H1 (cell line): Measurements from ENCODE around the gene IFNG. TPM values are rescaled to one million over a fixed set of nuclear protein-coding genes. Genes with fewer than 3 reads are reported as not detected.

Experiments used
- CTCF ChIA-PET: fragments of 300-600 bp; sonication (Branson Sonifier 250); formaldehyde crosslinking; loops from one replicate; lab custom pipeline; 2021; ENCODE audit not compliant: partially characterized antibody; lab: Charles Lee
- POLR2A ChIA-PET: fragments of 300-600 bp; sonication (Branson Sonifier 250); formaldehyde crosslinking; loops from one replicate; lab custom pipeline; 2021; ENCODE audit warnings: inconsistent platforms; ENCODE audit not compliant: partially characterized antibody; lab: Charles Lee
- DNase-seq, 2 experiments: peaks; one replicate each; pipeline versions ENCODE4 v3.0.0 to v3.0.0-alpha.2; 2010 to 2022; ENCODE audit warnings: low spot score in 2 of 2, low read depth in 1 of 2, mixed read lengths in 1 of 2
- FAIRE-seq: peaks from 2 replicates; lab custom pipeline; 2011; peaks lifted over from hg19 to GRCh38; lab: Jason Lieb, UNC
- H2AFZ ChIP-seq: 2 replicates; pipeline ENCODE4 v1.8.1; 2012; ENCODE audit warnings: low read length, inconsistent platforms
- H2AK5ac ChIP-seq: 2 replicates; pipeline ENCODE4 v1.6.1; 2013; ENCODE audit warnings: low read depth, low read length
- H2BK120ac ChIP-seq: replicated peaks from 2 replicates; pipeline ENCODE3; 2013; ENCODE audit warnings: low read depth, low read length, inconsistent platforms
- H2BK12ac ChIP-seq: 2 replicates; pipeline ENCODE4 v1.6.1; 2013; ENCODE audit warnings: low read depth, low read length
- H2BK15ac ChIP-seq: 2 replicates; pipeline ENCODE4 v1.6.1; 2013; ENCODE audit warnings: low read length
- H2BK20ac ChIP-seq: 2 replicates; pipeline ENCODE4 v1.6.1; 2013; ENCODE audit warnings: low read length
- H2BK5ac ChIP-seq: 2 replicates; pipeline ENCODE4 v1.6.1; 2013; ENCODE audit warnings: low read depth, low read length
- H3K14ac ChIP-seq: 2 replicates; pipeline ENCODE4 v1.6.1; 2013; ENCODE audit warnings: inconsistent platforms; ENCODE audit not compliant: insufficient read length
- H3K18ac ChIP-seq: 2 replicates; pipeline ENCODE4 v1.6.1; 2013; ENCODE audit warnings: low read length; ENCODE audit errors: extremely low read depth
- H3K23ac ChIP-seq: 2 replicates; pipeline ENCODE4 v1.6.1; 2013; ENCODE audit warnings: inconsistent platforms; ENCODE audit not compliant: insufficient read length
- H3K23me2 ChIP-seq: 2 replicates; pipeline ENCODE4 v1.6.1; 2013; ENCODE audit warnings: low read depth, low read length
- H3K27ac ChIP-seq: 2 replicates; pipeline ENCODE4 v1.6.1; 2011; ENCODE audit warnings: low read depth, low read length, inconsistent platforms
- H3K27me3 ChIP-seq, 4 experiments: replicated peaks in 1 of 4; 1 replicate in 1 of 4; 2 replicates in 3 of 4; pipeline versions ENCODE4 v1.6.1 to v1.8.1; 2011 to 2013; ENCODE audit warnings: low read length in 3 of 4, mild to moderate bottlenecking in 3 of 4, inconsistent platforms in 2 of 4, mixed read lengths in 2 of 4, moderate library complexity in 1 of 4; ENCODE audit not compliant: control insufficient read depth in 3 of 4, insufficient read depth in 3 of 4; ENCODE audit errors: extremely low read depth in 1 of 4
- H3K36me3 ChIP-seq, 4 experiments: 2 replicates each; pipeline versions ENCODE4 v1.6.1 to v1.8.1; 2011 to 2013; ENCODE audit warnings: mild to moderate bottlenecking in 4 of 4, low read length in 3 of 4, moderate library complexity in 2 of 4, control low read depth in 1 of 4, inconsistent platforms in 1 of 4; ENCODE audit not compliant: insufficient read depth in 4 of 4, control insufficient read depth in 2 of 4
- H3K4ac ChIP-seq: replicated peaks from 2 replicates; pipeline ENCODE3; 2013; ENCODE audit warnings: low read length, low read depth, mixed read lengths, inconsistent platforms; ENCODE audit not compliant: insufficient read length
- H3K4me1 ChIP-seq, 4 experiments: replicated peaks in 1 of 4; 1 replicate in 1 of 4; 2 replicates in 3 of 4; pipeline versions ENCODE4 v1.6.1 to v1.8.1; 2011 to 2013; ENCODE audit warnings: low read length in 3 of 4, inconsistent platforms in 2 of 4, mixed read lengths in 1 of 4; ENCODE audit not compliant: insufficient read depth in 4 of 4, control insufficient read depth in 3 of 4
- H3K4me2 ChIP-seq, 2 experiments: 2 replicates each; pipeline versions ENCODE4 v1.6.1 to v1.8.1; 2011 to 2013; ENCODE audit warnings: low read depth in 2 of 2, low read length in 2 of 2, control low read depth in 1 of 2, inconsistent platforms in 1 of 2, mild to moderate bottlenecking in 1 of 2; ENCODE audit not compliant: insufficient read depth in 1 of 2
- H3K4me3 ChIP-seq, 4 experiments: fragments of 200-600, 300-600 bp in 1 of 4; sonication (generic), shearing (Covaris generic), sonication (Bioruptor Twin) in 1 of 4; 2 replicates each; pipeline versions ENCODE4 v1.5.1 to v1.8.1; 2011 to 2016; ENCODE audit warnings: low read length in 4 of 4, low read depth in 3 of 4, control low read depth in 2 of 4, inconsistent platforms in 2 of 4, mild to moderate bottlenecking in 2 of 4, mixed read lengths in 1 of 4, moderate library complexity in 1 of 4; ENCODE audit not compliant: insufficient read depth in 2 of 4; ENCODE audit errors: extremely low read depth in 1 of 4
- H3K56ac ChIP-seq: replicated peaks from 2 replicates; pipeline ENCODE3; 2013; ENCODE audit warnings: low read depth, mild to moderate bottlenecking, mixed read lengths, low read length, inconsistent platforms; ENCODE audit not compliant: insufficient read length
- H3K79me1 ChIP-seq: 2 replicates; pipeline ENCODE4 v1.6.1; 2013; ENCODE audit warnings: low read depth, low read length, control low read depth
- H3K79me2 ChIP-seq, 2 experiments: 2 replicates each; pipeline versions ENCODE4 v1.6.1 to v1.8.1; 2012 to 2013; ENCODE audit warnings: low read length in 2 of 2, mild to moderate bottlenecking in 2 of 2, inconsistent platforms in 1 of 2; ENCODE audit not compliant: insufficient read depth in 2 of 2, control insufficient read depth in 1 of 2
- H3K9ac ChIP-seq, 4 experiments: replicated peaks in 1 of 4; 1 replicate in 1 of 4; 2 replicates in 3 of 4; pipeline versions ENCODE4 v1.6.1 to v1.8.1; 2011 to 2013; ENCODE audit warnings: low read depth in 3 of 4, low read length in 3 of 4, control low read depth in 2 of 4, mild to moderate bottlenecking in 2 of 4, moderate library complexity in 2 of 4, inconsistent platforms in 1 of 4; ENCODE audit errors: extremely low read depth in 1 of 4
- H3K9me3 ChIP-seq, 2 experiments: 2 replicates each; pipeline versions ENCODE4 v1.6.1 to v1.8.1; 2012 to 2013; ENCODE audit warnings: mild to moderate bottlenecking in 2 of 2, moderate library complexity in 2 of 2, control low read depth in 1 of 2, inconsistent platforms in 1 of 2, low read depth in 1 of 2, low read length in 1 of 2, mixed read lengths in 1 of 2; ENCODE audit not compliant: insufficient read depth in 2 of 2
- H4K20me1 ChIP-seq, 2 experiments: replicated peaks in 1 of 2; 2 replicates each; pipeline versions ENCODE3 to v1.8.1; 2011 to 2013; ENCODE audit warnings: inconsistent platforms in 2 of 2, low read length in 2 of 2, mild to moderate bottlenecking in 1 of 2; ENCODE audit not compliant: insufficient read depth in 2 of 2, control insufficient read depth in 1 of 2
- H4K5ac ChIP-seq: 2 replicates; pipeline ENCODE4 v1.6.1; 2013; ENCODE audit warnings: low read length, low read depth, mixed read lengths, inconsistent platforms; ENCODE audit not compliant: insufficient read length
- H4K8ac ChIP-seq: 2 replicates; pipeline ENCODE4 v1.8.0; 2013; ENCODE audit warnings: mild to moderate bottlenecking, moderate library complexity, low read length, inconsistent platforms; ENCODE audit not compliant: insufficient read depth; ENCODE audit errors: extremely low read depth
- H4K91ac ChIP-seq: replicated peaks from 2 replicates; pipeline ENCODE3; 2013; ENCODE audit warnings: low read length, mixed read lengths, inconsistent platforms; ENCODE audit not compliant: insufficient read length
- TAF7 ChIP-seq: optimal IDR thresholded peaks from 2 replicates; pipeline ENCODE3; 2011; ENCODE audit warnings: low read depth, mild to moderate bottlenecking, inconsistent platforms, low read length, moderate library complexity, borderline replicate concordance
- ZNF274 ChIP-seq: IDR thresholded peaks from 2 replicates; pipeline ENCODE4 v1.7.0; 2012; ENCODE audit warnings: low read length, borderline replicate concordance; ENCODE audit errors: extremely low read depth
- WGBS, 2 experiments: shearing (Covaris generic) in 1 of 2; methylation state at CpG; one replicate each; pipeline versions ENCODE4 v1.1.6 to v1.1.7; 2013 to 2015; ENCODE audit warnings: low lambda C conversion rate in 2 of 2, mixed read lengths in 2 of 2, inconsistent platforms in 1 of 2, low coverage in 1 of 2, missing lambda C conversion rate in 1 of 2; ENCODE audit not compliant: insufficient replicate concordance in 2 of 2, insufficient coverage in 1 of 2, insufficient read length in 1 of 2; ENCODE audit errors: extremely low coverage in 1 of 2, missing lambda C conversion rate in 1 of 2; 5-methylcytosine and 5-hydroxymethylcytosine counted together
- polyA plus RNA-seq, 7 experiments: library from polyadenylated mRNA; depleted of rRNA in 3 of 7; stranded (reverse) in 5 of 7; unstranded in 2 of 7; fragments of >200 nt in 5 of 7; fragments of 200-250 nt in 2 of 7; gene quantifications; 1 replicate in 5 of 7; 2 replicates in 1 of 7; 4 replicates in 1 of 7; pipeline versions ENCODE4 v1.2.1 to v1.2.3, GENCODE V29; 2011 to 2013; ENCODE audit warnings: missing spikeins in 2 of 7, mixed read lengths in 2 of 7
- total RNA-seq: library from RNA; stranded (reverse); fragmentation: NEBNext Ultra II Directional; extraction: Animal tissue kit (Norgen Biotek cat#: 25700); gene quantifications from 2 replicates; pipeline ENCODE4 v1.2.1, GENCODE V29; 2021

IFNG gene
- total and polyA plus RNA-seq, 2 of the 8 experiments (the other 6 are each of a cell fraction or from before 2014, with no cell fraction given) = not detected

DNA sequence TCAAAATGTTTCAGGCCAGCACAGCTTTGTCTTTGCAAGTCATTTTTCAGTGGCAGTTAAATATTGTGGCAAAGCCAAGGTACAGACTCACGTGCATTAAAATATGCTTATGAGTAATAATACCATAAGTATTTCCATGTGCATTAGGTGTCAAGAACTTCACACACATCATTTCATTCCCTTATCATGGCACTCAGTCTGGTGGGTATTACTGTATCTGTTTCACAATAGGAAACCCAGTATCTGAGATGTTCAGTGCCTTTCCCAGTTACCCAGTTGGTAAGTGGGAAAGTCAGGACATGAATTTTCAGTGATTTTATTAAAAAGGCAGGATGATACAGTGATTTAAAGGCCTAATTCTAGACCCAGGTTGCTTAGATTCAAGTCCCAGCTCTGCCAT lies 52.9 kb downstream of the IFNG start:
- ChIA-PET CTCF (interaction anchor here (0.8 to 1.2 kb wide), 4 partner anchors 11 to 52 kb away, joined by 3 to 5 read pairs (median 3); no protein-coding TSS in a partner anchor), POLR2A (no interaction called here)
- no peak overlapping the region for H3K18ac ChIP-seq
- H4K20me1 ChIP-seq = no peaks in the 10 kb centered on the region
- H3K27me3 ChIP-seq = peaks cover 0 to 1% (median 0%) of the 10 kb centered on the region in 4 experiments; a peak in 1 of 7 replicates
- H3K14ac ChIP-seq = no peak overlapping the region
- H2BK15ac ChIP-seq = no peak overlapping the region
- no peak overlapping the region for H3K4me3 ChIP-seq
- H2BK5ac ChIP-seq = no peak overlapping the region
- TF ChIP-seq ZNF274 (no peak), TAF7 (no peak)
- no peaks in the 10 kb centered on the region for H3K79me2 ChIP-seq
- H3K79me1 ChIP-seq = no peaks in the 10 kb centered on the region
- no peaks in the 10 kb centered on the region for H3K4me1 ChIP-seq
- no peak overlapping the region for H2BK12ac ChIP-seq
- H3K36me3 ChIP-seq = no peaks in the 10 kb centered on the region
- no peaks in the 10 kb centered on the region for H3K9me3 ChIP-seq
- DNase-seq (no peak), FAIRE-seq (no peak)
- H2AK5ac ChIP-seq = no peak overlapping the region
- no peak overlapping the region for H2BK120ac ChIP-seq
- H4K5ac ChIP-seq = no peak overlapping the region
- no peak overlapping the region for H3K9ac ChIP-seq
- H2AFZ ChIP-seq = peak overlapping the region; percentile 60; the same call in 1 of the 2 replicates
- peak overlapping the region; percentile 69 for H3K4ac ChIP-seq
- no peak overlapping the region for H3K23ac ChIP-seq
- no peak overlapping the region for H3K27ac ChIP-seq
- H3K4me2 ChIP-seq = no peak overlapping the region
- no peak overlapping the region for H3K56ac ChIP-seq
- no peak overlapping the region for H2BK20ac ChIP-seq
- 87% methylated on average over 1 of the region's 1 CpG; no CpG with 5 or more reads in 1 of the 2 experiments for WGBS, 2 experiments
- H4K8ac ChIP-seq = no peak overlapping the region
- no peaks in the 10 kb centered on the region; the same call in 1 of the 2 replicates for H3K23me2 ChIP-seq
- H4K91ac ChIP-seq = no peak overlapping the region
